Neuronal stem cell (in vitro differentiated cells): Measurements from ENCODE around the gene ROBO1.

Source experiments
- DNase-seq: peaks from one replicate; pipeline ENCODE4 v3.0.0-alpha.2; 2013; ENCODE audit warnings: low spot score
- H2AFZ ChIP-seq: one replicate; pipeline ENCODE4 v1.6.1; 2013; ENCODE audit warnings: mild to moderate bottlenecking, low read length, inconsistent platforms
- H2AK5ac ChIP-seq: 2 replicates; pipeline ENCODE4 v1.6.1; 2013; ENCODE audit warnings: low read depth, mild to moderate bottlenecking, inconsistent platforms, low read length, moderate library complexity, mixed read lengths
- H2BK120ac ChIP-seq: 2 replicates; pipeline ENCODE4 v1.6.1; 2013; ENCODE audit warnings: low read depth, mild to moderate bottlenecking, inconsistent platforms, low read length, moderate library complexity, mixed read lengths
- H2BK12ac ChIP-seq: one replicate; pipeline ENCODE4 v1.6.1; 2013; ENCODE audit warnings: low read length, inconsistent platforms
- H2BK15ac ChIP-seq: 2 replicates; pipeline ENCODE4 v1.6.1; 2013; ENCODE audit warnings: mild to moderate bottlenecking, low read length, inconsistent platforms, mixed read lengths
- H2BK5ac ChIP-seq: one replicate; pipeline ENCODE4 v1.6.1; 2013; ENCODE audit warnings: inconsistent platforms, mild to moderate bottlenecking, low read length, moderate library complexity
- H3K14ac ChIP-seq: one replicate; pipeline ENCODE4 v1.6.1; 2013; ENCODE audit warnings: low read length, inconsistent platforms
- H3K18ac ChIP-seq: 2 replicates; pipeline ENCODE4 v1.6.1; 2013; ENCODE audit warnings: low read length, inconsistent platforms
- H3K23ac ChIP-seq: 2 replicates; pipeline ENCODE4 v1.6.1; 2013; ENCODE audit warnings: low read depth, mild to moderate bottlenecking, mixed read lengths, low read length, inconsistent platforms; ENCODE audit not compliant: poor library complexity
- H3K27ac ChIP-seq: replicated peaks from 3 replicates; pipeline ENCODE4 v1.5.1; 2013; ENCODE audit warnings: low read length, inconsistent platforms
- H3K27me3 ChIP-seq, 3 experiments: 2 replicates each; pipeline ENCODE4 v1.6.1; 2013; ENCODE audit warnings: low read length in 3 of 3, mild to moderate bottlenecking in 2 of 3, inconsistent platforms in 1 of 3, low read depth in 1 of 3, mixed read lengths in 1 of 3, moderate library complexity in 1 of 3; ENCODE audit not compliant: control insufficient read depth in 3 of 3, insufficient read depth in 3 of 3
- H3K36me3 ChIP-seq, 2 donors: replicated peaks in 1 of 2; 2 replicates each; pipeline ENCODE4 v1.6.1; 2013; ENCODE audit warnings: low read length in 2 of 2; ENCODE audit not compliant: control insufficient read depth in 2 of 2, insufficient read depth in 2 of 2
- H3K4ac ChIP-seq: 2 replicates; pipeline ENCODE4 v1.6.1; 2013; ENCODE audit warnings: inconsistent platforms, mild to moderate bottlenecking, low read length, moderate library complexity
- H3K4me1 ChIP-seq, 2 donors: 1 replicate in 1 of 2; 2 replicates in 1 of 2; pipeline ENCODE4 v1.6.1; 2013; ENCODE audit warnings: low read length in 2 of 2, low read depth in 1 of 2; ENCODE audit not compliant: control insufficient read depth in 2 of 2, insufficient read depth in 1 of 2
- H3K4me2 ChIP-seq: one replicate; pipeline ENCODE4 v1.6.1; 2013; ENCODE audit warnings: mild to moderate bottlenecking, low read length, inconsistent platforms; ENCODE audit not compliant: insufficient read depth, poor library complexity, severe bottlenecking
- H3K4me3 ChIP-seq, 2 donors: 2 replicates each; pipeline ENCODE4 v1.5.1; 2013; ENCODE audit warnings: low read length in 2 of 2, mild to moderate bottlenecking in 2 of 2, inconsistent platforms in 1 of 2, moderate library complexity in 1 of 2
- H3K79me1 ChIP-seq: one replicate; pipeline ENCODE4 v1.6.1; 2013; ENCODE audit warnings: low read depth, mild to moderate bottlenecking, inconsistent platforms, low read length, moderate library complexity
- H3K9ac ChIP-seq: one replicate; pipeline ENCODE4 v1.6.1; 2013; ENCODE audit warnings: mild to moderate bottlenecking, low read depth, low read length, inconsistent platforms; ENCODE audit not compliant: poor library complexity
- H3K9me3 ChIP-seq, 2 donors: replicated peaks in 1 of 2; 2 replicates each; pipeline versions ENCODE3 to v1.6.1; 2013; ENCODE audit warnings: low read length in 2 of 2, mild to moderate bottlenecking in 2 of 2, inconsistent platforms in 1 of 2, low read depth in 1 of 2, mixed read lengths in 1 of 2, moderate library complexity in 1 of 2; ENCODE audit not compliant: control insufficient read depth in 2 of 2, insufficient read depth in 1 of 2
- H4K8ac ChIP-seq: one replicate; pipeline ENCODE4 v1.6.1; 2013; ENCODE audit warnings: low read depth, mild to moderate bottlenecking, inconsistent platforms, low read length, moderate library complexity
- H4K91ac ChIP-seq: one replicate; pipeline ENCODE4 v1.6.1; 2013; ENCODE audit warnings: low read length, low read depth, mild to moderate bottlenecking, inconsistent platforms; ENCODE audit not compliant: poor library complexity
- WGBS, 2 donors: extraction: QIAGEN DNeasy Blood & Tissue Kit; methylation state at CpG; one replicate each; pipeline ENCODE4 v1.1.7; 2013; ENCODE audit warnings: missing lambda C conversion rate in 2 of 2, mixed read lengths in 1 of 2; ENCODE audit not compliant: insufficient read length in 2 of 2, insufficient replicate concordance in 1 of 2; ENCODE audit errors: extremely low coverage in 2 of 2; 5-methylcytosine and 5-hydroxymethylcytosine counted together

Gene ROBO1

DNA sequence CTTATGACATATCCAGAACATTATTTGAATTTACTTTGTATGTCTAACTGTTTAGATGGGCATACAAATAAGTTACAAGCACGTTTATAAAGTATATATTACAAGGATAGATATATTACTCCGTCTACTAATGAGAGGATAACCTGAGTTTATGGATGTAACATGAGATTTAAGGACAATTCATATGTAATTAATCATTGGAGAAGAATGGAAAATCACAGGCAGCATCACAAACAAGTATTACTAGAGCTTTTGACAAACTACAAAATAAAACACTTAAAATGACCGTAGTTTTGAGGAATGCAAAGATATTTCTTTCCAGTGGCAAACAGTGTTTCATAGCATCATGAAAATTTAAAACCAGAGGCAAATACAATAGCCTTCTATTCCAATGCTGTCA is 113.8 kb downstream of the ROBO1 start:
- no CpG with 5 or more reads among the region's 3 CpGs for WGBS, 2 donors

DNA sequence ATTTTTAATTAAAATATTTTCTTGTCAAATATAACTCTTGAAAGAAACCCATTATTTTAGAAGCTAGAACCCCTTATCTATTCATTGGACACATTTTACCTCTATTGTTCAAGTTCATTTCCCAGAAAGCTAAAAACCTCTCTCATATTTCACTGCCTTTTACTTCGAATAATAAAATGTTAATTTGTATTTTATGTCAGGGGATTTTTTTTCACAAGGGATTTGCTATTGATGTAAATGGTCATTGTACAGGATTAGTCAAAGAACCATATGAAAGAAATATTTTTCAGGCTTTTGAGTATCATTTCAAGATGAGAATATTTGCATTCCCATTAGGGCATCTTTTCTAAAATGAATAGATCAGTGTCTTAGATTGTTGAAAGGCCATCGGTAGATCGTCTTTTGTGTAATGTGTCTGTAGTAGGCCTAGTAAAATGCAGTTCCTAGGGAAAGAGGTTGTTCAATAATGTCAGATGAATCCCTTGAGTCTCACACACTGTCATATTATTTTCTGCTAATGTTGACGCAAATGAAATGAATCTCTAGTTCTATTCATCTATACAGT is 114.5 kb downstream of the ROBO1 start:
- H3K4ac ChIP-seq = no peak overlapping the region
- no peaks in the 10 kb centered on the region for H3K36me3 ChIP-seq
- no peaks in the 10 kb centered on the region for H3K9me3 ChIP-seq
- no peaks in the 10 kb centered on the region for H3K27me3 ChIP-seq
- H2AFZ ChIP-seq = no peak overlapping the region
- no peak for DNase-seq
- H3K23ac ChIP-seq = no peak overlapping the region
- no peak overlapping the region for H4K91ac ChIP-seq
- H3K18ac ChIP-seq = no peak overlapping the region
- H3K4me3 ChIP-seq = no peak overlapping the region
- no peak overlapping the region for H2BK12ac ChIP-seq
- H3K4me1 ChIP-seq = no peaks in the 10 kb centered on the region
- no peak overlapping the region for H2BK5ac ChIP-seq
- H2AK5ac ChIP-seq = no peak overlapping the region
- WGBS, 2 donors = no CpG with 5 or more reads among the region's 4 CpGs
- no peak overlapping the region for H3K14ac ChIP-seq
- no peak overlapping the region for H3K9ac ChIP-seq
- no peak overlapping the region for H2BK120ac ChIP-seq
- no peak overlapping the region for H4K8ac ChIP-seq
- no peaks in the 10 kb centered on the region for H3K79me1 ChIP-seq
- no peak overlapping the region for H2BK15ac ChIP-seq
- no peak overlapping the region for H3K4me2 ChIP-seq
- H3K27ac ChIP-seq = no peak overlapping the region

More for the DNA sequence above, 113.8 kb downstream of the ROBO1 start:
- DNase-seq = no peak
- Histone ChIP-seq H4K91ac (no peak overlapping the region), H2BK12ac (no peak overlapping the region), H3K23ac (no peak overlapping the region), H3K79me1 (no peaks in the 10 kb centered on the region), H3K4me1 (no peaks in the 10 kb centered on the region), H3K27me3 (no peaks in the 10 kb centered on the region), H3K9me3 (no peaks in the 10 kb centered on the region), H2BK15ac (no peak overlapping the region), H3K18ac (no peak overlapping the region), H2BK120ac (no peak overlapping the region), H3K4me3 (no peak overlapping the region), H2BK5ac (no peak overlapping the region), H3K4ac (no peak overlapping the region), H3K36me3 (no peaks in the 10 kb centered on the region), H3K14ac (no peak overlapping the region), H2AFZ (no peak overlapping the region), H3K27ac (no peak overlapping the region), H3K4me2 (no peak overlapping the region), H4K8ac (no peak overlapping the region), H2AK5ac (no peak overlapping the region), H3K9ac (no peak overlapping the region)

DNA sequence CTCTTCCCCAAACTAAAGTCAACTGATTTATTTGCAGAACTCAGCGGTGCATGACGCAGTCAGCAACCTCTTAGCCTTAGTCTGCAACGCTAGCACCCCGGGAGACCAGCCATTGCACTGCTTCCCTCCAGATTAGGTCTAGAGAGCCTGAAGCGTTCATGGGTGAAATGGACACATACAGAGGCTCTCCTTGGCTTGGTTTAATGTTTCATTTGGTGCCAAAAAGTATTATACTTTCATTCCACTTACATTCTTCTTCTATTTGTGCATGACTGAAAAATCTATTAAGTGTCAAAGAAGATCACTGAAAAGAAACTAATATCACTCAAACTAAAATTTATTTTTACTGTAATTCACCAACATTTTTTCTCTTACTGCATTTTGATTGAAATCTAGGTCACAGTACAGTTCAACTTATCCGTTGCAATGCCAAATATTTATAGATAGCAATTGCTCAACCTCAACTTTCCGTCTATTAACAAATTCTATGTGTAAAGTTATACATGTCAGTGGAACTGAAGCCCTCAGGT is 116.2 kb downstream of the ROBO1 start:
- Histone ChIP-seq H3K4ac (no peak overlapping the region), H3K36me3 (no peaks in the 10 kb centered on the region), H3K14ac (no peak overlapping the region), H3K4me3 (no peak overlapping the region), H2AK5ac (no peak overlapping the region), H3K27ac (no peak overlapping the region), H4K8ac (no peak overlapping the region), H3K27me3 (no peaks in the 10 kb centered on the region), H2BK15ac (no peak overlapping the region), H4K91ac (no peak overlapping the region), H2AFZ (peak overlapping the region; percentile 27), H3K9me3 (no peaks in the 10 kb centered on the region), H3K18ac (no peak overlapping the region), H3K79me1 (no peaks in the 10 kb centered on the region), H3K9ac (no peak overlapping the region), H2BK120ac (no peak overlapping the region), H3K4me2 (no peak overlapping the region), H3K23ac (no peak overlapping the region), H3K4me1 (no peaks in the 10 kb centered on the region), H2BK5ac (no peak overlapping the region), H2BK12ac (no peak overlapping the region)
- WGBS, 2 donors = no CpG with 5 or more reads among the region's 7 CpGs
- peak; percentile 24 for DNase-seq

DNA sequence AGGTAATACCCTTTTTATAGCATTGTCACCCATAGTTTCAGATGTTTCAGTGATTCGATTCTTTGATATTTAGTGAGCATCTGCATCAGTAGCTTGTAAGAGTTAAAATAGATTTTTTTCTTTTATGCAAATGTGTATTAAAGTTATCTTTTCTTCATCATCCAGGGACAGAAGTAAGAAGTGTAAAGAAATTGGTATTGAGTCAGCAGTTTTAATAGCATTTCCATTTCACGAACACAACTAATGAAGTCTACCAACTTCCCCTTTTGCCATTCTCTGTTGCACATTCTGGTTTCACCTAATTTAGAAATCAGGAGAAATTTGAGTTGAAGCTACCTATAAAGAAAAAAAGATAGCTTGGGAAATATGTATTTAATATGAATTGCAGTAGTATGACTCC is 127.9 kb downstream of the ROBO1 start:
- no peak overlapping the region for H2BK120ac ChIP-seq
- H3K14ac ChIP-seq = no peak overlapping the region
- H2AK5ac ChIP-seq = no peak overlapping the region
- H2BK15ac ChIP-seq = no peak overlapping the region
- no peak overlapping the region for H3K23ac ChIP-seq
- no peaks in the 10 kb centered on the region for H3K27me3 ChIP-seq
- no peak overlapping the region for H2BK5ac ChIP-seq
- no peak overlapping the region for H2BK12ac ChIP-seq
- no peak overlapping the region for H3K4me2 ChIP-seq
- no peak overlapping the region for H3K4me3 ChIP-seq
- no peak for DNase-seq
- H4K8ac ChIP-seq = no peak overlapping the region
- no peaks in the 10 kb centered on the region for H3K9me3 ChIP-seq
- no peaks in the 10 kb centered on the region for H3K36me3 ChIP-seq
- no peak overlapping the region for H3K4ac ChIP-seq
- no peak overlapping the region for H3K9ac ChIP-seq
- no peaks in the 10 kb centered on the region for H3K79me1 ChIP-seq
- no peak overlapping the region for H3K27ac ChIP-seq
- H4K91ac ChIP-seq = no peak overlapping the region
- H3K4me1 ChIP-seq = no peaks in the 10 kb centered on the region
- no peak overlapping the region for H2AFZ ChIP-seq
- no CpG with 5 or more reads among the region's 2 CpGs for WGBS, 2 donors
- no peak overlapping the region for H3K18ac ChIP-seq
